Stimulated activated naive CD8-positive, alpha-beta T cell treated with anti-CD3 and anti-CD28 coated beads, Interleukin-15, Interleukin-2, amounts not matched to agents 100 U/mL and 50 U/mL, for 24 hours (primary cell): ENCODE measurements around the gene WNK2.
"Not testable (repeated sequence)": the region's sequence is repeated elsewhere in the genome, so short reads cannot be mapped to it uniquely, and the experiment has no call there.

Experiments
- ATAC-seq: fragments of 150-1000 bp; cut with Tn5 transposase; one replicate; pipeline ENCODE4 v1.10.0; 2021
- DNase-seq: peaks from one replicate; pipeline ENCODE4 v3.0.0; 2021

The WNK2 gene

GRCh38 chr9:93237540-93237939, 53.6 kb downstream of the WNK2 start:
- no peak for DNase-seq
- no peak for ATAC-seq

GRCh38 chr9:93238953-93239925, 55.3 kb downstream of the WNK2 start:
- ATAC-seq: no peak
- DNase-seq: no peak

- DNase-seq (no peak), ATAC-seq (no peak)
Observed at GRCh38 chr9:93240891-93241334, 57.0 kb downstream of the WNK2 start.

- ATAC-seq (no peak), DNase-seq (no peak)
Observed at GRCh38 chr9:93243112-93243511, 59.2 kb downstream of the WNK2 start.

- no peak for DNase-seq
- ATAC-seq: no peak
Observed at GRCh38 chr9:93244101-93244500, 60.2 kb downstream of the WNK2 start.

- DNase-seq (no peak), ATAC-seq (no peak)
Observed at GRCh38 chr9:93244510-93245436, 60.8 kb downstream of the WNK2 start.

- no peak for DNase-seq
Observed at GRCh38 chr9:93245437-93245970, 61.6 kb downstream of the WNK2 start.

GRCh38 chr9:93246111-93246510, 62.2 kb downstream of the WNK2 start:
- DNase-seq (no peak), ATAC-seq (no peak)

More at GRCh38 chr9:93245437-93245970, 61.6 kb downstream of the WNK2 start:
- ATAC-seq: no peak

- no peak for ATAC-seq
- DNase-seq: no peak
Observed at GRCh38 chr9:93246526-93246925, 62.6 kb downstream of the WNK2 start.

GRCh38 chr9:93247099-93247865, 63.3 kb downstream of the WNK2 start:
- ATAC-seq: no peak
- DNase-seq: no peak

- DNase-seq (no peak), ATAC-seq (no peak)
Observed at GRCh38 chr9:93247892-93248291, 64.0 kb downstream of the WNK2 start.

- no peak for DNase-seq
- ATAC-seq: no peak
Observed at GRCh38 chr9:93248386-93249040, 64.6 kb downstream of the WNK2 start.

GRCh38 chr9:93250185-93250584, 66.2 kb downstream of the WNK2 start:
- ATAC-seq (no peak), DNase-seq (no peak)

GRCh38 chr9:93251309-93251708, 67.4 kb downstream of the WNK2 start:
- ATAC-seq, DNase-seq: not testable (repeated sequence)

- ATAC-seq: no peak
- DNase-seq: no peak
Observed at GRCh38 chr9:93252116-93252780, 68.3 kb downstream of the WNK2 start.

- DNase-seq (no peak), ATAC-seq (no peak)
Observed at GRCh38 chr9:93252781-93253530, 69.0 kb downstream of the WNK2 start.

GRCh38 chr9:93253633-93254032, 69.7 kb downstream of the WNK2 start:
- ATAC-seq (no peak), DNase-seq (no peak)

- DNase-seq (no peak), ATAC-seq (no peak)
Observed at GRCh38 chr9:93254061-93254481, 70.1 kb downstream of the WNK2 start.

- ATAC-seq: no peak
- no peak for DNase-seq
Observed at GRCh38 chr9:93254806-93255493, 71.0 kb downstream of the WNK2 start.
